Measurements from ENCODE around the gene PPM1N.

The PPM1N gene

DNA sequence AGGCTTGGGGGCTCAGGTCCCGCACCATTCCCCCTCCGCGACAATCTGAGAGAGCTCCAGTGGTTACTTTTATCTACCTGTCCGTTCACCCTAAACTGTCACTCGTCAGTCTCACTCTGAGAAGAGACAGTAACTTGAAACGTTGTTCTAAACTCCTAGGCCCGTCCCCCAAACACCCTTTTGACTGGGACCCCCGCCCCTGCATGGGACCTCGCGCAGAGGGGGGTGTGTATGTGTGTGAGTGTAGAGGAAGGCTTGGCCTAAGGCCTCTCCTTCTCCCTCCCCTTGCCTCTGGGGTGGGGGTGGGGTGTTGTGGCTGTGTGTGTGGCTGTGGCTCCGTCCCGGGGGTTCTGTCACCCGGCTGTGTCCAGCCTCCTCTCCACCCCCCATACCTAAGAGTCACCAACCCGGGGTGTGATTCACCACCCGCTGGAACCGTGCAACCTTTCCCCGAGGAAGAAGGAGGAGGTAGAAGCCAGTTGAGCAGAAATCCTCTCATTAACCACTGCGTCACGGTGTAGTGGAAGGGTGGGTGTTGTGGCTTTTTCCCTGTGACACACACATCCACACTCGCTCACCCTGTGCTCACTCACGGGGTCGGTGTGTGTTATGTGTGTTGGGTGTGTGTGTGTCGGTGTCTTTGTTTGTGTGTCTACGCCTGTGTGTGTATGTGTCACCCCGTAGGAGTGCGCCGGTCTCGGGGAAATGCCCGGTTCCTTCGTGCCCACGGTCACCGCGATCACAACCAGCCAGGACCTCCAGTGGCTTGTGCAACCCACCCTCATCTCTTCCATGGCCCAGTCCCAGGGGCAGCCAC lies 28.1 kb upstream of the PPM1N start:
- in situ Hi-C loops (cut with MboI; ENCODE audit: low sequenced_read_pairs) = no loop called here

DNA sequence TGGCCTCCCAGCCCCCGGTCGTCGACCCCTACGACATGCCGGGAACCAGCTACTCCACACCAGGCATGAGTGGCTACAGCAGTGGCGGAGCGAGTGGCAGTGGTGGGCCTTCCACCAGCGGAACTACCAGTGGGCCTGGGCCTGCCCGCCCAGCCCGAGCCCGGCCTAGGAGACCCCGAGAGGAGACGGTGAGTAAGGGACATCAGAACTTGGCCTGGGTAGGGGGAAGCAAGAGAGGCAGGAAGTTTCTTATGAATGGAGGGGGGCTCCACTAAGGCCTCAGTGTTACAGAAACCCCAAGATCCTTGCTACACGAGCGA lies 27.5 kb upstream of the PPM1N start:
- in situ Hi-C loops (cut with MboI; ENCODE audit: low sequenced_read_pairs) = no loop called here

DNA sequence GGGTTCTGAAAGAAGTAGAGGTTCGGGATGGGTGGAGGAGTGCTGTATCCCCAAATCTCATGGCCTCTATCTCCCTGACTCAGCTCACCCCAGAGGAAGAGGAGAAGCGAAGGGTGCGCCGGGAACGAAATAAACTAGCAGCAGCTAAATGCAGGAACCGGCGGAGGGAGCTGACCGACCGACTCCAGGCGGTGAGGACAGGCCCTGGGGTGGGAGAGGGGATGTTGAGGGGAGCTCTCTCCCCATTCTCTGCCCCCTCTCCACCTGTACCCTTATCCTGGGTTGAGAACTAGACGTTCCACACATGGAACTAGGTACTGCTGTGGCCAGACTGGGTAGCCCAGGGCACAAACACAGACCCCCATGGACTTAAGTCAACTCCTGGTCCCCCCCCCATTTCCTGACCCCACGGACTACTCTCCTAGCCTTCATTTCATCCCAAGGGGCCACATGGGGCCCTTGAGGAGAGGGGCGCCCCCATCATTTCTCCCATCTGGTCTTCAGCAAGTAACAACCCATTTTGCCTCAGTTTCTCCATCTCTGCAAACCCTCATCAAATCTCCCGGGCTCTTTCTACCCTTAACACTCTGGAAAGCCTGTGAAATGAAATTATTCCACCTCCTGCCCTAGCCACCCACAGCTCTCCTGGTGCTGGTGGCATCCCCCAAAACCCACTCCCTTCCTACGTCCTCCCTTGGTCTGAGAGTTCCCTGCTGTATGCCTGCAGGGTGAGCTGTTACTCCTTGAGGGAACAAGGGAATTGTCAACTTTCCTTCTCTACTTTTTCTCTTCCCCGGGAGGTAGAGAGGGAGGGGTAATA lies 26.9 kb upstream of the PPM1N start:
- in situ Hi-C loops (cut with MboI; ENCODE audit: low sequenced_read_pairs) = no loop called here

DNA sequence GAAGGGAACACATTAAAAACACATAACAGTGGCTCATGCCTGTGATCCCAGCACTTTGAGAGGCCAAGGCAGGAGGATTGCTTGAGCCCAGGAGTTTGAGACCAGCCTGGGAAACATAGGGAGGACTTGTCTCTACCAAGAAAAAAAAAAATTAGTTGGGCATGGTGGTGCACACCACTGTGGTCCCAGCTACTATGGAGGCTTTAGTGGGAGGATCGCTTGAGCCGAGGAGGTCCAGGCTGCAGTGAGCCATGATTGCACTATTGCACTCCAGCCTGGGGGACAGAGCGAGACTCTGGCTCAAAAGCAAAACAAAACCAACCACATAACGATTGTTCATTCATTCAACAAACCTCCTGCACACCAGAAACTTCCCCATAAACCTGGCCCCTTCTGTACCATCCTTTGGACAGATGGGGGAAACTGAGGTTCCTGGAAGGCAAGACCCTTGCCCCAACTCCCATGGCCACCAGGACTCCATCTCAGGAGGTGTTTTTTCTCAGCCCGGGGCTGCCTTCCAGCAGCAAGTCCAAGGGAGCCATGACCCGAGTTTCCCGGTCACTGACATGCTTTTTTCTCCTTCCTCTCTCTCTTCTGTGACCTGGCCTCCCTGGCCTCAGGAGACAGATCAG lies 26.2 kb upstream of the PPM1N start:
- in situ Hi-C loops (cut with MboI; ENCODE audit: low sequenced_read_pairs) = no loop called here

DNA sequence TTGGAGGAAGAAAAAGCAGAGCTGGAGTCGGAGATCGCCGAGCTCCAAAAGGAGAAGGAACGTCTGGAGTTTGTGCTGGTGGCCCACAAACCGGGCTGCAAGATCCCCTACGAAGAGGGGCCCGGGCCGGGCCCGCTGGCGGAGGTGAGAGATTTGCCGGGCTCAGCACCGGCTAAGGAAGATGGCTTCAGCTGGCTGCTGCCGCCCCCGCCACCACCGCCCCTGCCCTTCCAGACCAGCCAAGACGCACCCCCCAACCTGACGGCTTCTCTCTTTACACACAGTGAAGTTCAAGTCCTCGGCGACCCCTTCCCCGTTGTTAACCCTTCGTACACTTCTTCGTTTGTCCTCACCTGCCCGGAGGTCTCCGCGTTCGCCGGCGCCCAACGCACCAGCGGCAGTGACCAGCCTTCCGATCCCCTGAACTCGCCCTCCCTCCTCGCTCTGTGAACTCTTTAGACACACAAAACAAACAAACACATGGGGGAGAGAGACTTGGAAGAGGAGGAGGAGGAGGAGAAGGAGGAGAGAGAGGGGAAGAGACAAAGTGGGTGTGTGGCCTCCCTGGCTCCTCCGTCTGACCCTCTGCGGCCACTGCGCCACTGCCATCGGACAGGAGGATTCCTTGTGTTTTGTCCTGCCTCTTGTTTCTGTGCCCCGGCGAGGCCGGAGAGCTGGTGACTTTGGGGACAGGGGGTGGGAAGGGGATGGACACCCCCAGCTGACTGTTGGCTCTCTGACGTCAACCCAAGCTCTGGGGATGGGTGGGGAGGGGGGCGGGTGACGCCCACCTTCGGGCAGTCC lies 25.5 kb upstream of the PPM1N start:
- in situ Hi-C loops (cut with MboI; ENCODE audit: low sequenced_read_pairs) = no loop called here

DNA sequence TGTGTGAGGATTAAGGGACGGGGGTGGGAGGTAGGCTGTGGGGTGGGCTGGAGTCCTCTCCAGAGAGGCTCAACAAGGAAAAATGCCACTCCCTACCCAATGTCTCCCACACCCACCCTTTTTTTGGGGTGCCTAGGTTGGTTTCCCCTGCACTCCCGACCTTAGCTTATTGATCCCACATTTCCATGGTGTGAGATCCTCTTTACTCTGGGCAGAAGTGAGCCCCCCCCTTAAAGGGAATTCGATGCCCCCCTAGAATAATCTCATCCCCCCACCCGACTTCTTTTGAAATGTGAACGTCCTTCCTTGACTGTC lies 24.9 kb upstream of the PPM1N start:
- in situ Hi-C loops (cut with MboI; ENCODE audit: low sequenced_read_pairs) = no loop called here

DNA sequence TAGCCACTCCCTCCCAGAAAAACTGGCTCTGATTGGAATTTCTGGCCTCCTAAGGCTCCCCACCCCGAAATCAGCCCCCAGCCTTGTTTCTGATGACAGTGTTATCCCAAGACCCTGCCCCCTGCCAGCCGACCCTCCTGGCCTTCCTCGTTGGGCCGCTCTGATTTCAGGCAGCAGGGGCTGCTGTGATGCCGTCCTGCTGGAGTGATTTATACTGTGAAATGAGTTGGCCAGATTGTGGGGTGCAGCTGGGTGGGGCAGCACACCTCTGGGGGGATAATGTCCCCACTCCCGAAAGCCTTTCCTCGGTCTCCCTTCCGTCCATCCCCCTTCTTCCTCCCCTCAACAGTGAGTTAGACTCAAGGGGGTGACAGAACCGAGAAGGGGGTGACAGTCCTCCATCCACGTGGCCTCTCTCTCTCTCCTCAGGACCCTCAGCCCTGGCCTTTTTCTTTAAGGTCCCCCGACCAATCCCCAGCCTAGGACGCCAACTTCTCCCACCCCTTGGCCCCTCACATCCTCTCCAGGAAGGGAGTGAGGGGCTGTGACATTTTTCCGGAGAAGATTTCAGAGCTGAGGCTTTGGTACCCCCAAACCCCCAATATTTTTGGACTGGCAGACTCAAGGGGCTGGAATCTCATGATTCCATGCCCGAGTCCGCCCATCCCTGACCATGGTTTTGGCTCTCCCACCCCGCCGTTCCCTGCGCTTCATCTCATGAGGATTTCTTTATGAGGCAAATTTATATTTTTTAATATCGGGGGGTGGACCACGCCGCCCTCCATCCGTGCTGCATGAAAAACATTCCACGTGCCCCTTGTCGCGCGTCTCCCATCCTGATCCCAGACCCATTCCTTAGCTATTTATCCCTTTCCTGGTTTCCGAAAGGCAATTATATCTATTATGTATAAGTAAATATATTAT lies 24.3 kb upstream of the PPM1N start:
- in situ Hi-C loops (cut with MboI; ENCODE audit: low sequenced_read_pairs) = no loop called here

DNA sequence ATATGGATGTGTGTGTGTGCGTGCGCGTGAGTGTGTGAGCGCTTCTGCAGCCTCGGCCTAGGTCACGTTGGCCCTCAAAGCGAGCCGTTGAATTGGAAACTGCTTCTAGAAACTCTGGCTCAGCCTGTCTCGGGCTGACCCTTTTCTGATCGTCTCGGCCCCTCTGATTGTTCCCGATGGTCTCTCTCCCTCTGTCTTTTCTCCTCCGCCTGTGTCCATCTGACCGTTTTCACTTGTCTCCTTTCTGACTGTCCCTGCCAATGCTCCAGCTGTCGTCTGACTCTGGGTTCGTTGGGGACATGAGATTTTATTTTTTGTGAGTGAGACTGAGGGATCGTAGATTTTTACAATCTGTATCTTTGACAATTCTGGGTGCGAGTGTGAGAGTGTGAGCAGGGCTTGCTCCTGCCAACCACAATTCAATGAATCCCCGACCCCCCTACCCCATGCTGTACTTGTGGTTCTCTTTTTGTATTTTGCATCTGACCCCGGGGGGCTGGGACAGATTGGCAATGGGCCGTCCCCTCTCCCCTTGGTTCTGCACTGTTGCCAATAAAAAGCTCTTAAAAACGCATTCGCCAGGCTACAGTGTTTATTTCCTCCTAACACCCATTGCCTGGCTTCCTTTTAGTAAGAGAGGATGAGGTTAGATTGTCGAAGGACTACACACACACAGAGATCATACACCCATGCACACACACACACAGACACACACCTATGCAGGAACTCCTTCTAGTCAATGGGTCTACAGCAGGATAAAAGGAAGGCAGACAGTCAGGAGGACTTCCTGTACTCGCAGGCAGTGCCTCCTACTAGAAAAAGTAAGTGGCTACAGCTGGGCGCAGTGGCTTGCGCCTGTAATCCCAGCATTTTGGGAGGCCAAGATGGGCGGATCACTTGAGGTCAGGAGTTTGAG lies 23.4 kb upstream of the PPM1N start:
- in situ Hi-C loops (cut with MboI; ENCODE audit: low sequenced_read_pairs) = loop anchor here (5.0 kb wide), 1 partner anchor 38 kb away; no protein-coding TSS in a partner anchor

DNA sequence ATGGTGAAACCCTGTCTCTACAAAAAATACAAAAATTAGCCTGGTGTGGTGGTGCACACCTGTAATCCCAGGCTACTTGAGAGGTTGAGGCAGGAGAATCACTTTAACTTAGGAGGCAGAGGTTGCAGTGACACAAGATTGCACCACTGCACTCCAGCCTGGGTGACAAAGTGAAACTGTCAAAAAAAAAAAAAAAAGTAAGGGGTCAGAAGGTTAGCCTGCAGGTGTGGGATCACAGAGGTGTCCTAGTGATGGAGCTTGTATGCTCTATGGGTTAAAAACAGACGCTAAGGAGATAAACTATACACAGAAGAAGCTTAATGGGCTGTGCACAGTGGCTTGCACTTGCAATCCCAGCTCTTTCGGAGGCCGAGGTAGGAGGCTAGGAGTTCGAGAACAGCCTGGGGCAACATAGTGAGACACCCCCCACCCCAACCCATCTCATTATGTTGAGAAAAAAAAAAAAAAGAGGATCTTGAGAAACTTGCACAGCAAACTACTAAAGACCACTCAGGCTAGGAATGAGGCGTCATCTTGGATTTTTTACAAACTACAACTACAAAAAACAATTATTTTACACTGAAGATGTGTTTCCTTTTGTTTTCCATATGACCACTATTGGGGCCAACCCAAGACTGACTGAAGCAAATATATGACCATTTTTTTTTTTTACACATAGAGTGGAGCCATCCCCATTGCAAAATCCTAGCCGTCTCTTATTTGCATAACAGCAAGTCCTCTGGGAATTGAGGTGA lies 22.5 kb upstream of the PPM1N start:
- in situ Hi-C loops (cut with MboI; ENCODE audit: low sequenced_read_pairs) = loop anchor here (5.0 kb wide), 1 partner anchor 38 kb away; no protein-coding TSS in a partner anchor

DNA sequence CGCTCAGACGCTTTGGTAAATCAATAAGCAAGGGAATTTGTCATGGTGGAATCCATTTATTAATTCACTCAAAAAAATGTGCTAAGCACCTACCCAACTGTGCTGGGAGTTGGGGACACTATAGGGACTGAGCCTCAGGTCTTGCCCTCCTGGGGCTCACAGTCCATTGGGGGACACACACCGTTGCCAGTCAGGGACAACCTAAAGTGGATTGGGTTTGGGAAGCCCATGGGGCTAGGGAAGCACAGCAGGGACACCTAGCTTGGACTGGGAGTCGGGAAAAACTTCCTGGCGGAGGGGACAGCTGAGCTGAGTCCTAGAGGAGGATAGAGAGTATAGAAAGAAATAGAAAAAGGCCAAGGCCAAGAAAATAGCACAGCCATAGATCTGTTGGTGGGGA lies 21.9 kb upstream of the PPM1N start:
- in situ Hi-C loops (cut with MboI; ENCODE audit: low sequenced_read_pairs) = loop anchor here (5.0 kb wide), 1 partner anchor 39 kb away; no protein-coding TSS in a partner anchor

DNA sequence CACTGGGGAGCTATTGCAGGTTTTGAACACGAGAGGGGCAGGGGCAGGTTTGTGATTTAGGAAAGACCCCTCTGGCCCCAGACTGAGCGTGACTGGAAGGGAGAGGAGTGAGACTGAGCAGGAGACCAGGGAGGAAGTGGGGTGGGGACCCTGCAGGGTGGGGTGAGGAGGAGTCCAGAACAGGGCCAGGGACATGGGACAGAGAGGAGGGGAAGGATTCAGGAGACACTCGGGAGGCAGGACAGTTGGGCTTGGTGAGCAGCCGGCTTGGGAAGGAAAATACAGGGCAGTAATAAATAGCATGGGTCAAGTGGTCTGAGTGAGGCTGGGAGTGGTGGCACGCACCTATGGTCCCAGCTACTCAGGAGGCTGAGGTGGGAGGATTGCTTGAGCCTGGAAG lies 21.1 kb upstream of the PPM1N start:
- in situ Hi-C loops (cut with MboI; ENCODE audit: low sequenced_read_pairs) = loop anchor here (5.0 kb wide), 1 partner anchor 40 kb away; no protein-coding TSS in a partner anchor

DNA sequence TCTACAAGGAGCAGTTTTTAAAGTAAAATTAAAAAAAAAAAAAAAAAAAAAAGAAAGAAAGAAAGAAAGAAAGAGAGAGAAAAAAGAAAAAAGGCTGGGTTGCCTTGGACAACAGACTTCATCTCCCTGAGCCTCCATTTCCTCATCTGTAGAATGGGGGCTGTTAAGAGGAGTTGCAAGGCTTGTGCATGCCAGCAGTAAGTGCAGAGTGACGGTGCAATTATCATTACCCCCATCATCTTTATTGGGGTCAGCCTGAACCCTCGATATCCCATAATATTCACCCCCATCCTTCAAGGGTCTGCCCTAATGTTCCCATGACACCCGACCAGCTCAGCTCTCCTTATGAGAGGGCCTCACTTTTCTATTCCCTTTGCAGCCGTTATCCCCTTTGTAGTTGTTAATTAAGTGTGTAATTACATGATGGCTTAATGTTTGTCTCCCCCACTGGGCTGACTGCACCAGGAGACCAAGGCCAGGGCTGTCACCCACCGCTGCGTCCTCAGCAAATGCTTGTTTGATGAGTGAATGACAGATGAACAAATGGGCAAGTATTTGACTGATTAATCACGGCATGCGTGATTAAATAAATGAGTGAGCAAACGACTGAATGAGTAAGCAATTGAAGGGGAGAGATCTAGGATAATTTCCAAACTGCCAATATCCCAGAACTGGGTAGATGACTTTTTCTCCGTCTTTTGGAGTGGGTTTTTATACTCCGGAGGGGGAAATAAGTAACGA lies 20.4 kb upstream of the PPM1N start:
- in situ Hi-C loops (cut with MboI; ENCODE audit: low sequenced_read_pairs) = loop anchor here (5.0 kb wide), 1 partner anchor 41 kb away; no protein-coding TSS in a partner anchor

DNA sequence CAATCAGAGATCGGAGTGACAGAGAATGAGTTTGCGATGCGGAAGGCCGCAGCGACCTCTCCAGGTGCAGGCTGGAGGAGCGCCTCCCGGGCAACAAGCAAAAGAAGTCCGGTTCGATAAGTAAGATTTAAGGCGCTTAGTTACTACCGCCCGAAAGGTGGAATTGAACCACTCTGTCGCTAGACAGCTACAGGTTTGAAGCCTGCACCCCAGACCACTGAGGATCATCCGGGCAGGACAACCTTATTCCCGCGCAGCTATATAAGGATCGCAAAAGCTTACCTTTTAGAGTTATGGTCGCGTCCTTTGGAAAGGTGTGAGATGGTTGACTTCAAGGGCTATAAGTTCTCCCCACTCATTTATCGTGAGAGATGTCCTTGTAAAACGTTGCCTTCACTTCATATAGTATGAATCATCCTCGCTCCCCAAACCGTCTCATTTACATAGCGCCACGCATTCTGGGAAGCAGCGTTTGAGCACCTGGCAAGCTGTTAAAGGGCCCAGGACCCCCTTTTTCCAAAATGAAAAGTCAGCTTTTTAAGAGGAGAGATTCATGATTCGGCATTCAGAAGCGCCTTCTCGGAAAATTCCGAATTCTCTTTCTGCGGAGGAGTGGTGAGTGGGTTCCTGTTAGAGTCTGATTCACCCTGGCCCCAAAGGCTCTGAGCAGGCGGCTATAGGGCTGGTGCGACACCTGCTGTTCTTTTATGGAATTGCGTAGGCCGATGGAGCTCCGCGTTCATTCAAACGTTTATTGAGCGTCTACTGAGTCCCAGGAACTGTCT lies 19.6 kb upstream of the PPM1N start:
- in situ Hi-C loops (cut with MboI; ENCODE audit: low sequenced_read_pairs) = loop anchor here (5.0 kb wide), 1 partner anchor 41 kb away; no protein-coding TSS in a partner anchor

DNA sequence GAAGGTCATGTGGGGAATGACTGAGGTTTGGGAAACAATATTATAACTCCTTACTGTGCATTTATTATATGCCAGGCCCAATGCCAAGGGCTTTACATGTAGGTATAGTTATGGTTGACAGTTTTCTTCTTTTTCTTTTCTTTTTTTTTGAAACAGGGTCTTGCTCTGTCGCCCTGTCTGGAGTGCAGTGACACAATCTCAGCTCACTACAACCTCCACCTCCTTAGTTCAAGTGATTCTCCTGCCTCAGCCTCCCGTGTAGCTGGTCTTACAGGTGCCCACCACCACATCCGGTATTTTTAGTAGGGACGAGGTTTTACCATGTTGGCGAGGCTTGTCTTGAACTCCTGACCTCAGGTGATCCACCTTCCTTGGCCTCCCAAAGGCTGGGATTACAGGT lies 15.2 kb upstream of the PPM1N start:
- in situ Hi-C loops (cut with MboI; ENCODE audit: low sequenced_read_pairs) = no loop called here

DNA sequence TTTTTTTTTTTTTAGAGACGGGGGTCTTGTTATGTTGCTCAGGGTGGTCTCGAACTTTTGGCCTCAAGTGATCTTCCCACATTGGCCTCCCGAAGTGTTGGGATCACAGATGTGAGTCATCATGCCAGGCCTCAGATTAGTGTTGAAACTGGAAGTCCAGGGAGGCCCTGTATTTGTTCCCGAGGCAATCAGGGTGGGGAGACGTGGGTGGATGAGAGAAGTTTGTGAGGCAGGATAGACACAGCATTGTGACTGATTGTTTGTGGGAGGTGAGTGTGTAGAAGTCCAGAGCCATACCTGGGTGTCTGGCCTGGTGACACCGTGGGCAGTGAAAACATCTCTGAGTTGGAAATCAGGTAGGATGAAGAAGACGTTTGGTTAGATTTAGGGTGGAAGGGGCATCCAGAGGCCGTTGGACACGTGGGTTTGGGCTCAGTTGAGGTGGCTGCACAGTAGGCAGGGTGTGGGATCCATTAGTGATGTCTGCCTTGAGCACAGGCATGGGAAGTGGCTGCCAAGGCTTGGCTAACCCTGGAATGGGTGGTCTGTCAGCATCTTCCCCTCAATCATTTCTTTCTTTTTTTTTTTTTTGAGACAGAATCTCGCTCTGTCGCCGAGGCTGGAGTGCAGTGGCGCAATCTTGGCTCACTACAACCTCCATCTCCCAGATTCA lies 13.8 kb upstream of the PPM1N start:
- in situ Hi-C loops (cut with MboI; ENCODE audit: low sequenced_read_pairs) = no loop called here

Data from HL-60/S4 treated with phorbol 12-myristate 13-acetate at 8.2 ng/mL for 4 days and 3 days (cell line).